GM12892 (cell line): ENCODE results near the gene RAET1L.

Experiments
- DNase-seq: peaks from one replicate; pipeline ENCODE4 v3.0.0; 2011; ENCODE audit not compliant: insufficient read length
- FAIRE-seq: peaks from 2 replicates; lab custom pipeline; 2011; peaks lifted over from hg19 to GRCh38; lab: Jason Lieb, UNC
- POLR2A ChIP-seq: IDR thresholded peaks from 2 replicates; pipeline ENCODE4 v1.6.1; 2011; ENCODE audit warnings: low read depth, low read length, control low read depth
- POLR2AphosphoS5 ChIP-seq: IDR thresholded peaks from 2 replicates; pipeline ENCODE4 v1.6.1; 2011; ENCODE audit warnings: low read depth, low read length, control low read depth
- TAF1 ChIP-seq: IDR thresholded peaks from 2 replicates; pipeline ENCODE4 v1.6.1; 2011; ENCODE audit warnings: low read depth, mild to moderate bottlenecking, control low read depth, low read length, borderline replicate concordance

Gene RAET1L

GRCh38 chr6:150043096-150043495 lies 17.8 kb upstream of the RAET1L start:
- DNase-seq (no peak), FAIRE-seq (no peak)
- TF ChIP-seq POLR2A (no peak), TAF1 (no peak), POLR2AphosphoS5 (no peak)

DNA sequence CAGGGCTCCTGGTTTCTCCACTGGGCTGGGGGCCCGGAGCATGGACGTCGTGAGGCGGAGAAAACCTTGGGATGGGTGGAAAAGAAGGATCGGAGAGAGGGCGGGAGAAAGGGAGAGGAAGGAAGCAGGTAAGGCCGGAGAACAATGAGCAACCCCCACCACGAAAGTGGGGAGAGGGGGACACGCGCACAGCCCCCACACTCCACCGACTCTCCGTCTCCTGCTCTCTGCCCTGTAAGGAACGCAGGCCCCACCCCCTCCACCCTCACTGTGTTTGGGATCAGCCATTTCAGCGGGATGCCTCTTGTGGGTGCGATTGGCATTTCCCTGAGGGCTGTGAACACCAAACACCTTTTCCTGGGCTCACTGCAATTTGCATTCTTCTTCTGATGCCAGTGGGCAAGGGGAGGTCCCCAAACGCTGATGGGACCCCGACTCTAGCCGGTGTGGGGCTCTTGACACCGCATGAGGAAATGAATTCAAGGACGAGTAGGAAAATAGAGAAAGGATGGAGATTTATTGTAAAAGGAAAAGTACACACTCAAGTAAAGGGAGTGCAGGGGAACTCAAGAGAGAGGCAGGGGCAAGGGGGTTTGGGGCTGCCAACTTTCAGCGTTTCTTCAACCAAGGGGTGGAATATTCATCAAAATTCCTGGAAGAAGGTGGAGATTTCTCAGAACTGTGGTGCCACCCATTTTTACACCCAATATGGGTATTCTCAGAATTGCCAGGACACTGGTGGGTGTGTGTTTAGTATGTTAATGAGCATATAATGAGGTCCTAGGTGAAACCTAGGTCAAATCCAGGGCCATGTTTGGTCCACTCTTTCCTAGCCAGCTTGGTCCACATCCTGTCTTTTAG lies 13.1 kb upstream of the RAET1L start:
- FAIRE-seq (no peak), DNase-seq (no peak)
- TF ChIP-seq POLR2AphosphoS5 (no peak), POLR2A (no peak), TAF1 (no peak)

DNA sequence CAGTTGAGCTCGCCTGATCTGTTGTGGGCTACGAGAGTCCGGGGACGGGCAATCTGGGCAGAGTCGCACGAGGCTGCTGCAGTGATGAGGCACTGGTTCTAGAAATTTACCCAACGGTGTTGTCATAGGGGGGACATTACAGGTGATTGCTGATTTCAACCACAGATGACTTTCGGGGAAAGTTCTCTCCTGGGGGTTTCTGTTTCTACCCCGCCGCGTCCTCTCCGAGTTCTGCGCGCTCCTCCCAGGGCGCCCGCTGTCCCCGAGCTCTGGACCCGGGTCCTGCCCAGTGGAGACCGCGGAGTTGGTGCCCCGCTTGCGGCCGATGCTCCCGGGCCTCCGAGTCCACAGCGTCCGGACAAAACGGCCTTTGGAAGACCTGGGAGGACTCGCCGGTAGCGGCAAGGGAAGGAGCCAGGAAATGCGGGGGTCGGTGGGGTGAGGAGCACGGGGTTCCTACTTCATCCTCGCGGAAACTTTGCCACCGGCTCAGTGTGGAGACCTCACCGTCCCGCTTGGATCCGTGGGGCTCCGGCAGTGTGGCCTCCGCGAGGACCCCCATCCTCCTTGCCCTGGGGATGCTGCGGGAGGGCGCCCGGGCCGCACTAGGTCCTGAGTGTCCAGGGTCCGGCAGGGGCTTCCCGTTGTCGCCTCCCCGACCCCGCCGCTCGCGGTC lies 12.3 kb upstream of the RAET1L start:
- no peak for TF ChIP-seq POLR2A
- no peak for TF ChIP-seq TAF1
- TF ChIP-seq POLR2AphosphoS5: no peak
- DNase-seq: no peak
- FAIRE-seq: no peak

GRCh38 chr6:150036081-150036480 lies 10.7 kb upstream of the RAET1L start:
- TF ChIP-seq TAF1 (no peak), POLR2AphosphoS5 (no peak), POLR2A (no peak)
- DNase-seq (no peak), FAIRE-seq (no peak)

DNA sequence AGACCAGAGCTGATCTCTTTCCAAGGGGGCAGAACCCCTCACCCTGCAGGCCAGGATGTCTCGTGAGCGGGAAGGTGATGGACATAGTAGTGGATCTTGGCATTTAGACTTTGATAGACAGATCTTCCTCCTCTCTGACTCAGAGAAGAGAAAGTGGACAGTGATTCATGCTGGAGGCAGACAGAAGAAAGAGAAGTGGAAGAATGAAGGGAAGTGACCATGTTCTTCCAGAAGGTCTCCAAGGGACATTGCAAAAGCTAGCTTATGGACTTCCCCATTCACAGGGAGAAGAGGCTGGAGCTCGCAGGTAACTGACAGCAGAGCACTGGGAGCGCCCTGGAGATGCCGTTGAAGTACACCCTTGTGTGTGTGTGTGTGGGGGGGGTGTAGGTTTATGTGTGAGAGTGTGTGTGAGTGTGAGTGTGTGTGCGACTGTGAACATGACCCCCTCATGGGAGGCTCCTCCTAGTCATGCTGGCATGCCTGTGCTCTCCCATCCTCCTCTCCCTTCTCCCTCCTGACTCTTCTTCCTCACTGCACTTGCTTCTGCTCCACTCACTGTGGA lies 8.0 kb upstream of the RAET1L start:
- TF ChIP-seq POLR2AphosphoS5: no peak
- FAIRE-seq (no peak), DNase-seq (no peak)

- DNase-seq (no peak), FAIRE-seq (no peak)
- TF ChIP-seq TAF1: no peak
- TF ChIP-seq POLR2A: no peak
- no peak for TF ChIP-seq POLR2AphosphoS5
Measured at GRCh38 chr6:150032598-150032997, 7.3 kb upstream of the RAET1L start.

GRCh38 chr6:150030611-150031010 lies 5.3 kb upstream of the RAET1L start:
- DNase-seq: no peak
- TF ChIP-seq POLR2AphosphoS5 (no peak), TAF1 (no peak), POLR2A (no peak)
- FAIRE-seq: no peak

- TF ChIP-seq POLR2A: no peak
- no peak for TF ChIP-seq POLR2AphosphoS5
- TF ChIP-seq TAF1: no peak
- FAIRE-seq (no peak), DNase-seq (no peak)
Measured at GRCh38 chr6:150029749-150030148, 4.4 kb upstream of the RAET1L start.

GRCh38 chr6:150029276-150029675 lies 3.9 kb upstream of the RAET1L start:
- TF ChIP-seq POLR2A: no peak
- no peak for TF ChIP-seq TAF1
- TF ChIP-seq POLR2AphosphoS5: no peak
- FAIRE-seq (no peak), DNase-seq (no peak)

GRCh38 chr6:150028799-150029198 lies 3.5 kb upstream of the RAET1L start:
- no peak for DNase-seq
- no peak for FAIRE-seq
- TF ChIP-seq TAF1: no peak
- no peak for TF ChIP-seq POLR2A
- TF ChIP-seq POLR2AphosphoS5: no peak

DNA sequence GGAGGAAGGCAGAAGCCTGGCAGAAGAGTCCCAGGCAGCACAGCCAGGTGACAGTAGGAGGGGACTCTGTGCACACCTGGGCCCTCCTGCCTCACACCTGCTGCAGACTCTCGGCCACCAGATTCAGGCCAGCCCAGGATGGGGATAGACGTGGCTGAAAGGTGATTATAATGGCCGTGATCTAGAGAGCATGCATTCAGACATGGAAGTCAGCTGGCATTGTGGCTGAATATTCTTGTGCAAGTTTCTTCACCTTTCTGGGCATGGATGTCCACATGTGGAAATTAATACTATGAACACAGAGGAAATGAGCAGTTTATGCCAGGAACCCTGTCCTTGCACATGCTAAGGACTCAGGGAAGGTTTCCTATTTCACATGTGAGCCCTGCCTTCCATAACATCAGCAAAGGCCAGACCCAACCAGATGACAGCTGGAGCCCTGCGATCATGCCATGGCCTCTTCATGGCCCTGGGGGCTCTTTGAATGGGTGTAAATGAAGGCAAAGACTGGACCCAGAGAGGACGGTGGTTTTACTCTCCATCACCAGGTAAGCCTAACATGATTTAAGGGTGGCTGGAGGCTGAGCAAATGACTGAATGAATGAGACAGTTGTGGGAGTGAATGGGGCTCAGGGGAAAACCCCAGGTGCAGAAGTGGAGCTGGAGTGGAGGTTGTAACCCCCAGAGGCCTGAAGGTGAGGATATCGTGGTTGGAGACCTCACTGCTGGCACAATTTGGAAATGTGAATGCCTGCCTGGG lies 2.7 kb upstream of the RAET1L start:
- no peak for DNase-seq
- no peak for TF ChIP-seq POLR2AphosphoS5
- TF ChIP-seq POLR2A: no peak
- no peak for TF ChIP-seq TAF1
- no peak for FAIRE-seq
